ENCODE data around the gene PICK1.

DNA sequence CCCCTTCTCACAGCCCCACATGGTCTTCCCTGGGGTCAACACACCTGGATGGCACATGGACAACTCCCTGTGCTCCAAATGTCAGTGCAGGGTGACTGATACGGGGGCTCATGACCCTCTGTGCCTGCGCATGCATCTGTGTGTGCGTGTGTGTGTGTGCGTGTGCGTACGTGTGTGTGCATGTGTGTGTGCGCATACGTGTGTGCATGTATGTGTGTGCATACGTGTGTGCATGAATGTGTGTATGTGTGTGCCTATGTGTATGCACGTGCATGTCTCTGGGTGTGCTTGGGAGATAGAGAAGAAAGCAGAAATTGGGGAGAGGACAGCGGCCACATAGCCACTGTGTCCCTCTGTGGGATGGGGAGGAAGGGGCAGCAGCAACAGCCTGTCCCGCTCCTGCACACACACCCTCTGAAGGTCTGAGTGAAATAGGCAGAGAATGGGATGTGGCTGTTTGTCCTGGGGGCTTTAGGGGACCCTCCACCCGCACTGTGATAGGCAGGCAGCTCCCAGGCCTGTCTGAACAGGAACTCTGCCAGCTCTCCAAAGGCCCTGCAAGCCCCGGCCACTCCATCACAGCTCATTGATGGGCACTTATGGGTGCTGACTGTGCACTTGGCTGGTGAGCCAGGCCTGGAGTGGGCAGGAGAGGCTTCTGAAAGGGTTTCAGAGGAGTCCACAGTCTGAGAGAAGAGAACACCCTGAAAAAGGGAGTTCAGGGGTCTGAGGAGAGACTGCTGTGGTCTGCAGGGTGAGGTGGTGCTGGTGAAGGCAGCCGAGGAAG is 28.7 kb upstream of the PICK1 start:
- TF ChIP-seq, protein P1, sequence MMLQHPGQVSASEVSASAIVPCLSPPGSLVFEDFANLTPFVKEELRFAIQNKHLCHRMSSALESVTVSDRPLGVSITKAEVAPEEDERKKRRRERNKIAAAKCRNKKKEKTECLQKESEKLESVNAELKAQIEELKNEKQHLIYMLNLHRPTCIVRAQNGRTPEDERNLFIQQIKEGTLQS (IDR thresholded peaks at IDR 0.05), result no peak
- TF ChIP-seq, protein P2, sequence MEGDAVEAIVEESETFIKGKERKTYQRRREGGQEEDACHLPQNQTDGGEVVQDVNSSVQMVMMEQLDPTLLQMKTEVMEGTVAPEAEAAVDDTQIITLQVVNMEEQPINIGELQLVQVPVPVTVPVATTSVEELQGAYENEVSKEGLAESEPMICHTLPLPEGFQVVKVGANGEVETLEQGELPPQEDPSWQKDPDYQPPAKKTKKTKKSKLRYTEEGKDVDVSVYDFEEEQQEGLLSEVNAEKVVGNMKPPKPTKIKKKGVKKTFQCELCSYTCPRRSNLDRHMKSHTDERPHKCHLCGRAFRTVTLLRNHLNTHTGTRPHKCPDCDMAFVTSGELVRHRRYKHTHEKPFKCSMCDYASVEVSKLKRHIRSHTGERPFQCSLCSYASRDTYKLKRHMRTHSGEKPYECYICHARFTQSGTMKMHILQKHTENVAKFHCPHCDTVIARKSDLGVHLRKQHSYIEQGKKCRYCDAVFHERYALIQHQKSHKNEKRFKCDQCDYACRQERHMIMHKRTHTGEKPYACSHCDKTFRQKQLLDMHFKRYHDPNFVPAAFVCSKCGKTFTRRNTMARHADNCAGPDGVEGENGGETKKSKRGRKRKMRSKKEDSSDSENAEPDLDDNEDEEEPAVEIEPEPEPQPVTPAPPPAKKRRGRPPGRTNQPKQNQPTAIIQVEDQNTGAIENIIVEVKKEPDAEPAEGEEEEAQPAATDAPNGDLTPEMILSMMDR (IDR thresholded peaks at IDR 0.05; ENCODE audit: low read depth, low read length, missing input control), result no peak
- TF ChIP-seq RAD21 (IDR thresholded peaks at IDR 0.05) (no peak), FOXA1 (IDR thresholded peaks at IDR 0.05) (no peak), JUND (IDR thresholded peaks at IDR 0.05) (no peak)
- TF ChIP-seq, protein P3, sequence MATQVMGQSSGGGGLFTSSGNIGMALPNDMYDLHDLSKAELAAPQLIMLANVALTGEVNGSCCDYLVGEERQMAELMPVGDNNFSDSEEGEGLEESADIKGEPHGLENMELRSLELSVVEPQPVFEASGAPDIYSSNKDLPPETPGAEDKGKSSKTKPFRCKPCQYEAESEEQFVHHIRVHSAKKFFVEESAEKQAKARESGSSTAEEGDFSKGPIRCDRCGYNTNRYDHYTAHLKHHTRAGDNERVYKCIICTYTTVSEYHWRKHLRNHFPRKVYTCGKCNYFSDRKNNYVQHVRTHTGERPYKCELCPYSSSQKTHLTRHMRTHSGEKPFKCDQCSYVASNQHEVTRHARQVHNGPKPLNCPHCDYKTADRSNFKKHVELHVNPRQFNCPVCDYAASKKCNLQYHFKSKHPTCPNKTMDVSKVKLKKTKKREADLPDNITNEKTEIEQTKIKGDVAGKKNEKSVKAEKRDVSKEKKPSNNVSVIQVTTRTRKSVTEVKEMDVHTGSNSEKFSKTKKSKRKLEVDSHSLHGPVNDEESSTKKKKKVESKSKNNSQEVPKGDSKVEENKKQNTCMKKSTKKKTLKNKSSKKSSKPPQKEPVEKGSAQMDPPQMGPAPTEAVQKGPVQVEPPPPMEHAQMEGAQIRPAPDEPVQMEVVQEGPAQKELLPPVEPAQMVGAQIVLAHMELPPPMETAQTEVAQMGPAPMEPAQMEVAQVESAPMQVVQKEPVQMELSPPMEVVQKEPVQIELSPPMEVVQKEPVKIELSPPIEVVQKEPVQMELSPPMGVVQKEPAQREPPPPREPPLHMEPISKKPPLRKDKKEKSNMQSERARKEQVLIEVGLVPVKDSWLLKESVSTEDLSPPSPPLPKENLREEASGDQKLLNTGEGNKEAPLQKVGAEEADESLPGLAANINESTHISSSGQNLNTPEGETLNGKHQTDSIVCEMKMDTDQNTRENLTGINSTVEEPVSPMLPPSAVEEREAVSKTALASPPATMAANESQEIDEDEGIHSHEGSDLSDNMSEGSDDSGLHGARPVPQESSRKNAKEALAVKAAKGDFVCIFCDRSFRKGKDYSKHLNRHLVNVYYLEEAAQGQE (IDR thresholded peaks at IDR 0.05), result no peak
- TF ChIP-seq, protein P4, sequence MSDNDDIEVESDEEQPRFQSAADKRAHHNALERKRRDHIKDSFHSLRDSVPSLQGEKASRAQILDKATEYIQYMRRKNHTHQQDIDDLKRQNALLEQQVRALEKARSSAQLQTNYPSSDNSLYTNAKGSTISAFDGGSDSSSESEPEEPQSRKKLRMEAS (IDR thresholded peaks at IDR 0.05), result no peak

Measured in liver (tissue), 3 donors.